Transverse colon (tissue), 4 donors: Measurements from ENCODE around the gene ARNT2. TPM values are rescaled to one million over a fixed set of nuclear protein-coding genes. Genes with fewer than 3 reads are reported as not detected.

ENCODE experiments used
- DNase-seq: peaks from one replicate; pipeline ENCODE4 v3.0.0-alpha.2; 2019
- H3K27ac ChIP-seq, 4 donors: fragments of 200-600 bp; sonication (generic); 2 replicates each; pipeline ENCODE4 v1.5.1; 2016 to 2018; ENCODE audit warnings: inconsistent platforms in 4 of 4
- H3K27me3 ChIP-seq: fragments of 200-600 bp; sonication (generic); 2 replicates; pipeline ENCODE4 v1.5.1; 2017; ENCODE audit warnings: inconsistent platforms
- H3K36me3 ChIP-seq, 4 donors: fragments of 200-600 bp; sonication (generic); 2 replicates each; pipeline ENCODE4 v1.5.1; 2017 to 2019; ENCODE audit warnings: inconsistent platforms in 4 of 4
- H3K4me1 ChIP-seq, 4 donors: fragments of 200-600 bp; sonication (generic); 2 replicates each; pipeline ENCODE4 v1.5.1; 2017 to 2020; ENCODE audit warnings: inconsistent platforms in 4 of 4
- H3K4me3 ChIP-seq, 4 donors: fragments of 200-600 bp; sonication (generic); 1 replicate in 1 of 4; 2 replicates in 3 of 4; pipeline versions ENCODE4 v1.5.1 to v1.6.1; 2017 to 2019; ENCODE audit warnings: inconsistent platforms in 4 of 4
- H3K9me3 ChIP-seq, 2 donors: fragments of 200-600 bp; sonication (generic); 2 replicates each; pipeline ENCODE4 v1.5.1; 2017 to 2019; ENCODE audit warnings: inconsistent platforms in 2 of 2
- EP300 ChIP-seq: sonication (generic); formaldehyde crosslinking; IDR thresholded peaks from one replicate; pipeline ENCODE4 v1.6.1; 2017; ENCODE audit warnings: antibody characterized with exemption, low read depth
- POLR2A ChIP-seq: fragments of 450-650 bp; IDR thresholded peaks from one replicate; pipeline ENCODE4 v1.6.1; 2016; ENCODE audit warnings: antibody characterized with exemption, mild to moderate bottlenecking, moderate library complexity
- POLR2AphosphoS5 ChIP-seq, 3 donors: sonication (generic); formaldehyde crosslinking; IDR thresholded peaks; one replicate each; pipeline ENCODE4 v1.6.1; 2016; ENCODE audit warnings: antibody characterized with exemption in 3 of 3
- whole genome bisulfite sequencing, 2 donors: methylation state at CpG; one replicate each; pipeline ENCODE4 v1.1.5; 2018; ENCODE audit warnings: low coverage in 1 of 2; 5-methylcytosine and 5-hydroxymethylcytosine counted together
- in situ Hi-C, 4 donors: fragments of 200-750 bp; cut with MboI; loops; one replicate each; pipeline versions ENCODE4 v1.15.0 to v1.15.1; 2017; ENCODE audit warnings: low sequenced_read_pairs in 3 of 4, low pct_ligation_motif_present in 1 of 4, low pct_unique_long_range_greater_than_20kb in 1 of 4
- intact Hi-C: fragments of 100-400 bp; cut with DNase I; formaldehyde crosslinking; loops from one replicate; pipeline ENCODE4 v1.15.1; 2023; ENCODE audit warnings: low total_unique reads
- total RNA-seq, 4 donors: library from RNA; depleted of rRNA; stranded (reverse); fragments of >200 nt; gene quantifications; one replicate each; pipeline ENCODE4 v1.1.0, GENCODE V29; 2016
- TF ChIP-seq, protein P1 (sequence below), 5 experiments: fragments of 200-600 bp in 3 of 5; fragments of 450-650 bp in 2 of 5; sonication (generic) in 3 of 5; IDR thresholded peaks; 1 replicate in 2 of 5; 2 replicates in 3 of 5; pipeline ENCODE4 v1.5.1; 2016 to 2017; ENCODE audit warnings: antibody characterized with exemption in 5 of 5, inconsistent platforms in 3 of 5, mild to moderate bottlenecking in 2 of 5, moderate library complexity in 1 of 5

ARNT2 gene
- total RNA-seq, 4 donors from 2014 or later: 1.9 to 4.0 (median 2.5) TPM; not detected in 1

DNA sequence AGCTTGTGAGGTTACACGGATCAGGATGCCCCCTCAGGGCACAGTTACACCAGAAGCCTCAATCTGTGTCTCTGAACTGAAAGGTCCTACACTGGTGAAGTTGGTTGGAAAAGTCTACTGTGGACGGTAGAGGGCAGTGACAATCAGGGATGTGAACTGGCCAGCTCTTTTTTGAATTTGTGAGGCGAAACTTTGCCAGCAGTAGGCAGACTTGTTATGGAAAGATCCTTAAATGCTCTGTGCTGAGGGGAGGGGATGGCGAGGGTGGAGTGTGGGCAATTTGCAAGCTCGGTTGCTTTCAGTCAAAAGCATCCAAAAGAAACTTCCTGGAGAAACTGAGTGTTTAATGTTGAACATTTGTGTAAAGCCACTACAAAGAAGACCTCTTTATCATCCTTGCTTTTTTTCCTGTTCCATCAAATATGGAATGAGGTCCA, 163.6 kb downstream of the ARNT2 start:
- WGBS, 2 donors: 0 to 2% methylated on average over 3 to 5 of the region's 5 CpGs
- Histone ChIP-seq H3K9me3 (no peaks in the 10 kb centered on the region), H3K4me3 (no peak overlapping the region), H3K4me1 (peaks cover 0 to 4% (median 0%) of the 10 kb centered on the region in 4 donors), H3K27ac (no peak overlapping the region), H3K27me3 (no peaks in the 10 kb centered on the region), H3K36me3 (no peaks in the 10 kb centered on the region)
- DNase-seq: peak; percentile 54
- TF ChIP-seq POLR2A: no peak
- TF ChIP-seq, protein P1, sequence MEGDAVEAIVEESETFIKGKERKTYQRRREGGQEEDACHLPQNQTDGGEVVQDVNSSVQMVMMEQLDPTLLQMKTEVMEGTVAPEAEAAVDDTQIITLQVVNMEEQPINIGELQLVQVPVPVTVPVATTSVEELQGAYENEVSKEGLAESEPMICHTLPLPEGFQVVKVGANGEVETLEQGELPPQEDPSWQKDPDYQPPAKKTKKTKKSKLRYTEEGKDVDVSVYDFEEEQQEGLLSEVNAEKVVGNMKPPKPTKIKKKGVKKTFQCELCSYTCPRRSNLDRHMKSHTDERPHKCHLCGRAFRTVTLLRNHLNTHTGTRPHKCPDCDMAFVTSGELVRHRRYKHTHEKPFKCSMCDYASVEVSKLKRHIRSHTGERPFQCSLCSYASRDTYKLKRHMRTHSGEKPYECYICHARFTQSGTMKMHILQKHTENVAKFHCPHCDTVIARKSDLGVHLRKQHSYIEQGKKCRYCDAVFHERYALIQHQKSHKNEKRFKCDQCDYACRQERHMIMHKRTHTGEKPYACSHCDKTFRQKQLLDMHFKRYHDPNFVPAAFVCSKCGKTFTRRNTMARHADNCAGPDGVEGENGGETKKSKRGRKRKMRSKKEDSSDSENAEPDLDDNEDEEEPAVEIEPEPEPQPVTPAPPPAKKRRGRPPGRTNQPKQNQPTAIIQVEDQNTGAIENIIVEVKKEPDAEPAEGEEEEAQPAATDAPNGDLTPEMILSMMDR (IDR thresholded peaks at IDR 0.05): peak; percentile 61 to 83 (median 69)
- intact Hi-C loops (loop anchor here (1.0 kb wide), 1 partner anchor 210 kb away; no protein-coding TSS in a partner anchor), in situ Hi-C loops (loop anchor here (5.0 to 25.0 kb wide), 4 partner anchors 207 to 407 kb away; partner anchors contain the start of gene CEMIP (in 2 of the 4))

- TF ChIP-seq POLR2A (no peak), POLR2AphosphoS5 (IDR thresholded peaks at IDR 0.05) (no peak), EP300 (no peak)
- TF ChIP-seq, protein P1 (IDR thresholded peaks at IDR 0.05): no peak
- H3K27ac ChIP-seq: no peak overlapping the region
- intact Hi-C loops: no loop called here
- no peaks in the 10 kb centered on the region for H3K36me3 ChIP-seq
- DNase-seq: no peak
- in situ Hi-C loops: loop anchor here (5.0 to 25.0 kb wide), 4 partner anchors 207 to 407 kb away; partner anchors contain the start of gene CEMIP (in 2 of the 4)
- H3K4me3 ChIP-seq: no peak overlapping the region
- no peaks in the 10 kb centered on the region for H3K27me3 ChIP-seq
- H3K4me1 ChIP-seq: peaks cover 0 to 5% (median 0%) of the 10 kb centered on the region in 4 donors
- H3K9me3 ChIP-seq: no peaks in the 10 kb centered on the region
- WGBS, 2 donors: 69% methylated on average over 8 of the region's 8 CpGs; no CpG with 5 or more reads in 1 of the 2 donors
Measured at GRCh38 chr15:80568298-80568697, 164.1 kb downstream of the ARNT2 start.

- H3K27ac ChIP-seq: no peak overlapping the region
- H3K36me3 ChIP-seq: no peaks in the 10 kb centered on the region
- H3K27me3 ChIP-seq: no peaks in the 10 kb centered on the region
- TF ChIP-seq EP300: no peak
- no peak for TF ChIP-seq POLR2AphosphoS5 (IDR thresholded peaks at IDR 0.05)
- TF ChIP-seq, protein P1 (IDR thresholded peaks at IDR 0.05): no peak
- TF ChIP-seq POLR2A: no peak
- no peak overlapping the region for H3K4me3 ChIP-seq
- 81% methylated on average over 12 to 20 of the region's 20 CpGs for WGBS, 2 donors
- no peaks in the 10 kb centered on the region for H3K9me3 ChIP-seq
- intact Hi-C loops: no loop called here
- no peak for DNase-seq
- in situ Hi-C loops: loop anchor here (5.0 to 25.0 kb wide), 4 partner anchors 206 to 406 kb away; partner anchors contain the start of gene CEMIP (in 2 of the 4)
- peaks cover 0 to 7% (median 0%) of the 10 kb centered on the region in 4 donors for H3K4me1 ChIP-seq
Measured at GRCh38 chr15:80568876-80569605, 164.9 kb downstream of the ARNT2 start.

- TF ChIP-seq EP300 (no peak), POLR2AphosphoS5 (IDR thresholded peaks at IDR 0.05) (no peak), POLR2A (no peak)
- TF ChIP-seq, protein P1 (IDR thresholded peaks at IDR 0.05): no peak
- Histone ChIP-seq H3K4me3 (no peak overlapping the region), H3K27ac (no peak overlapping the region), H3K27me3 (no peaks in the 10 kb centered on the region), H3K9me3 (no peaks in the 10 kb centered on the region), H3K36me3 (no peaks in the 10 kb centered on the region), H3K4me1 (peaks cover 0 to 7% (median 0%) of the 10 kb centered on the region in 4 donors)
- in situ Hi-C loops: loop anchor here (5.0 to 25.0 kb wide), 4 partner anchors 205 to 405 kb away; partner anchors contain the start of gene CEMIP (in 4 of the 4)
- WGBS, 2 donors: 90% methylated on average over 2 of the region's 4 CpGs; no CpG with 5 or more reads in 1 of the 2 donors
- no peak for DNase-seq
- intact Hi-C loops: no loop called here
Measured at GRCh38 chr15:80569656-80570055, 165.5 kb downstream of the ARNT2 start.
